Naive B cell (primary cell): ENCODE results near the gene TPSD1. TPM values are rescaled to one million over a fixed set of nuclear protein-coding genes. Genes with fewer than 3 reads are reported as not detected.
"Not testable (repeated sequence)": the region's sequence is repeated elsewhere in the genome, so short reads cannot be mapped to it uniquely, and the experiment has no call there.

Experiments
- ATAC-seq, 2 donors: fragments of 150-1000 bp; cut with Tn5 transposase; 2 replicates each; pipeline ENCODE4 v1.10.0; 2021; ENCODE audit warnings: low read depth in 2 of 2, mild to moderate bottlenecking in 2 of 2, moderate library complexity in 2 of 2
- DNase-seq: peaks from one replicate; pipeline ENCODE4 v3.0.0; 2022
- H3K27ac Mint-ChIP-seq, 6 donors: one replicate each; pipeline ENCODE4 v1.8.0; 2020 to 2022; ENCODE audit warnings: mild to moderate bottlenecking in 6 of 6, mixed read lengths in 6 of 6, moderate library complexity in 5 of 6, inconsistent platforms in 2 of 6
- H3K27me3 Mint-ChIP-seq, 3 donors: one replicate each; pipeline ENCODE4 v1.8.0; 2021 to 2022; ENCODE audit warnings: mixed read lengths in 3 of 3, mild to moderate bottlenecking in 1 of 3
- H3K36me3 Mint-ChIP-seq, 2 donors: one replicate each; pipeline ENCODE4 v1.8.0; 2020 to 2022; ENCODE audit warnings: mixed read lengths in 2 of 2, inconsistent platforms in 1 of 2, mild to moderate bottlenecking in 1 of 2
- H3K4me1 Mint-ChIP-seq, 3 donors: one replicate each; pipeline ENCODE4 v1.8.0; 2020 to 2022; ENCODE audit warnings: mixed read lengths in 3 of 3, inconsistent platforms in 1 of 3, mild to moderate bottlenecking in 1 of 3, moderate library complexity in 1 of 3
- H3K4me3 Mint-ChIP-seq, 8 donors: one replicate each; pipeline ENCODE4 v1.8.0; 2020 to 2022; ENCODE audit warnings: mild to moderate bottlenecking in 8 of 8, mixed read lengths in 8 of 8, moderate library complexity in 8 of 8, inconsistent platforms in 2 of 8
- H3K9me3 Mint-ChIP-seq, 7 donors: one replicate each; pipeline ENCODE4 v1.8.0; 2020 to 2022; ENCODE audit warnings: mixed read lengths in 7 of 7, mild to moderate bottlenecking in 5 of 7, inconsistent platforms in 2 of 7, moderate library complexity in 1 of 7
- polyA plus RNA-seq, 6 donors: library from polyadenylated mRNA; unstranded; fragments of 300-500 nt; fragmentation: Illumina TruSeq; gene quantifications; one replicate each; pipeline ENCODE4 v1.2.3, GENCODE V29; 2021; ENCODE audit warnings: low read depth in 6 of 6

The TPSD1 gene
- polyA plus RNA-seq, 6 donors from 2014 or later, result not detected

- Mint-ChIP-seq H3K36me3 (no peaks in the 10 kb centered on the region), H3K27ac (no peak overlapping the region), H3K9me3 (peaks cover 0 to 5% (median 0%) of the 10 kb centered on the region in 7 donors), H3K27me3 (peaks cover 21 to 35% (median 25%) of the 10 kb centered on the region in 3 donors), H3K4me1 (peaks cover 0 to 4% (median 0%) of the 10 kb centered on the region in 3 donors), H3K4me3 (no peak overlapping the region)
- DNase-seq, result no peak
- no peak for ATAC-seq
These were observed 10.0 kb downstream of the TPSD1 start for GRCh38 chr16:1265826-1266225.

GRCh38 chr16:1269418-1269817 is 13.5 kb downstream of the TPSD1 start:
- H3K27me3 Mint-ChIP-seq, result peaks cover 18 to 40% (median 36%) of the 10 kb centered on the region in 3 donors
- ATAC-seq, result not testable (repeated sequence)

DNA sequence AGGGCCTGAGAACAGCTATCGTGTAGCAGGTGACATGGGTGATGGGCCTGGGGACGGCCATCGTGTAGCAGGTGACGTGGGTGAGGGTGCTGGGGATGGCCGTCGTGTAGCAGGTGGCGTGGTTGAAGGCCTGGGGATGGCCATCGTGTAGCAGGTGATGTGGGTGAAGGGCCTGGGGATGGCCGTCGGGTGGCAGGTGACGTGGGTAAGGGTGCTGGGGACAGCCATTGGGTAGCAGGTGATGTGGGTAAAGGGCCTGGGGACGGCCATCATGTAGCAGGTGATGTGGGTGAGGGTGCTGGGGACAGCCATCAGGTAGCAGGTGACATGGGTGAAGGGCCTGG is 15.5 kb downstream of the TPSD1 start:
- Mint-ChIP-seq H3K27ac (peak overlapping the region in 1 of 6 donors; percentile 33), H3K9me3 (peaks cover 0 to 3% (median 0%) of the 10 kb centered on the region in 7 donors), H3K4me3 (no peak overlapping the region), H3K27me3 (peaks cover 19 to 55% (median 53%) of the 10 kb centered on the region in 3 donors), H3K4me1 (peaks cover 0 to 7% (median 3%) of the 10 kb centered on the region in 3 donors), H3K36me3 (peaks cover 0 to 8% of the 10 kb centered on the region in 2 donors)
- no peak for DNase-seq
- no peak for ATAC-seq

More at GRCh38 chr16:1269418-1269817, 13.5 kb downstream of the TPSD1 start:
- H3K27ac Mint-ChIP-seq, result peak overlapping the region in 1 of 6 donors; percentile 34
- not testable (repeated sequence) for H3K36me3 Mint-ChIP-seq, H3K4me3 Mint-ChIP-seq, DNase-seq, H3K4me1 Mint-ChIP-seq, H3K9me3 Mint-ChIP-seq

DNA sequence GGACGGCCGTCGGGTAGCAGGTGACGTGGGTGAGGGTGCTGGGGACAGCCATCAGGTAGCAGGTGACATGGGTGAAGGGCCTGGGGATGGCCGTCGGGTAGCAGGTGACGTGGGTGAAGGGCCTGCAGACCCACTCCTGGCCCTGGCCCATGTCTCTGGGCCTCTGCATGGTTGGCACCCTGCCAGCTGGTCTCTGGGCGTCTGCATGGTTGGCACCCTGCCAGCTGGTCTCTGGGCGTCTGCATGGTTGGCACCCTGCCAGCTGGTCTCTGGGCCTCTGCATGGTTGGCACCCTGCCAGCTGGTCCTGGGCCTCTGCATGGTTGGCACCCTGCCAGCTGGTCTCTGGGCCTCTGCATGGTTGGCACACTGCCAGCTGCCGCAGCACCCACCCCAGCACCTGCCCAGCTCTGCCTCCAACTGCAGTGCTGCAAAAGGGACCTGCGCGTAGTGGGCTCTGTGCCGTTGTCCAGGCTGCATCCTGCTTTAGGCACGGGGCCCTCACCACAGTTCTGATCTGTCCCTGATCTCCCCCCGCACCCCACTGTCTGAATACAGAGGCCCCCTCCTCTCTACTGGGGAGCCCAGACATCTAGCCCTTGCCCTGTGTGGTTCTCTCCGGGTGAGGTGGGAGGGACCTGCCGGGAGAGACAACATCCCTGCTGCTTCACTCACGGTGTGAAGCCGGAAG is 16.0 kb downstream of the TPSD1 start:
- H3K27ac Mint-ChIP-seq, ATAC-seq, H3K9me3 Mint-ChIP-seq, H3K4me1 Mint-ChIP-seq, H3K36me3 Mint-ChIP-seq, H3K4me3 Mint-ChIP-seq, DNase-seq: not testable (repeated sequence)
- peaks cover 17 to 54% (median 52%) of the 10 kb centered on the region in 3 donors for H3K27me3 Mint-ChIP-seq

GRCh38 chr16:1272453-1273198 is 16.8 kb downstream of the TPSD1 start:
- H3K27me3 Mint-ChIP-seq, result peaks cover 17 to 56% (median 56%) of the 10 kb centered on the region in 3 donors
- no peak for ATAC-seq
- DNase-seq, result no peak
- no peak overlapping the region for H3K27ac Mint-ChIP-seq
- H3K4me3 Mint-ChIP-seq, result peak overlapping the region in 2 of 8 donors; percentile 50 to 66
- H3K36me3 Mint-ChIP-seq, result peaks cover 0 to 8% of the 10 kb centered on the region in 2 donors
- peaks cover 0 to 7% (median 3%) of the 10 kb centered on the region in 3 donors for H3K4me1 Mint-ChIP-seq
- H3K9me3 Mint-ChIP-seq, result peaks cover 0 to 1% (median 0%) of the 10 kb centered on the region in 7 donors

- Mint-ChIP-seq H3K27me3 (peaks cover 17 to 68% (median 61%) of the 10 kb centered on the region in 3 donors), H3K36me3 (peaks cover 0 to 8% of the 10 kb centered on the region in 2 donors), H3K4me3 (no peak overlapping the region), H3K9me3 (peaks cover 0 to 1% (median 0%) of the 10 kb centered on the region in 7 donors), H3K27ac (no peak overlapping the region), H3K4me1 (peaks cover 0 to 7% (median 3%) of the 10 kb centered on the region in 3 donors)
- DNase-seq (no peak), ATAC-seq (no peak)
These were observed 17.9 kb downstream of the TPSD1 start for GRCh38 chr16:1273816-1274215.

DNA sequence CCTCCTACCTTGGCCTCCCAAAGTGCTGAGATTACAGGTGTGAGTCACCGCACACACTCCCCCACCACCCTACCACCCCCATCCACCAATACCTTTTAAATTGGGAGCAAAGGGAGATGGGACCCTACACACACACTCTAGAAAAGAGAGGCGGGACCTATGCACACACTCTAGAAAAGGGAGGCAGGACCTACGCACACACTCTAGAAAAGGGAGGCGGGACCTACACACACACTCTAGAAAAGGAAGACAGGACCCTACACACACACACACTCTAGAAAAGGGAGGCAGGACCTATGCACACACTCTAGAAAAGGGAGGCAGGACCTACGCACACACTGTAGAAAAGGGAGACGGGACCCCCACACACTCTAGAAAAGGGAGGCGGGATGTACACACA is 18.9 kb downstream of the TPSD1 start:
- Mint-ChIP-seq H3K36me3 (peaks cover 0 to 8% of the 10 kb centered on the region in 2 donors), H3K9me3 (peaks cover 0 to 1% (median 0%) of the 10 kb centered on the region in 7 donors), H3K4me3 (no peak overlapping the region), H3K27ac (no peak overlapping the region), H3K27me3 (peaks cover 14 to 66% (median 57%) of the 10 kb centered on the region in 3 donors), H3K4me1 (peaks cover 0 to 7% (median 3%) of the 10 kb centered on the region in 3 donors)
- DNase-seq (no peak), ATAC-seq (no peak)

DNA sequence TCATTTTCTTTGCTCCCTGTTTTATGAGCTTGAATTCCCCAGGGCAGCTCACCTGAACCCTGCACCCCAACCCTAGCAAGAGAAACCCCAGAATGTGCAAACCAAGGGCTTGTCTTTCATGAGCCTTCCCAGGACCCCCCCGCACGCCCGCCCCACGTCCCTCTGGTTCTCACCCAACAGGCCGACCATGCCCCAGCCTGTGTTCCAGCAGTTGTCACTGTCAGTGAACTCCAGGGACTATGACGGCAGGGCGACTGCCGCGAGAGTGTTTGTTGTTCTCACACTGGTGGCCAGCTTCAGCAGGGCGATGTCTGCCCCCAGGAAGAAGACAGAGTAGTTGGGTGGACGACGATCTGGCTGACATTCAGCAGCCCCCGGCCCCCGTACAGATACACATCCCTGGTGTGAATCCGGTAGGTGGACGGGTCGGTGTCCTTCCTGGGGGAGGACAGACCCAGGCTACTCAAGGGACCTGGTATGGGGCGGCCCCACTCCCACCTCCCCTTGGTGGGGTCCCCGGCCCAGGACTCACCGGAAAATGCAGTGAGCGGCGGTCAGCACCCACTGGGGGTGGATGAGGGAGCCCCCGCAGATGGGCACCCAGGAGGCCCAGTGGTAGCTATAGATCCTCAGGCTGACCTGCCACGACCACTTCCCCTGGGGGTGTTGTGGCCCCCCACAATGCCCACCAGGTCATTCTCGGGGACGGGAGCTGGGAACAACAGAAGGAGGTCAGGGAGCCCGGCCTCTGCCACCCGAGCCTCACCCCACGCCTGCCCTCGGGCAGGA is 20.1 kb downstream of the TPSD1 start:
- Mint-ChIP-seq H3K27ac (no peak overlapping the region), H3K36me3 (peaks cover 0 to 8% of the 10 kb centered on the region in 2 donors), H3K9me3 (peaks cover 0 to 1% (median 0%) of the 10 kb centered on the region in 7 donors), H3K4me1 (peaks cover 0 to 7% (median 3%) of the 10 kb centered on the region in 3 donors), H3K4me3 (peak overlapping the region in 1 of 8 donors; percentile 25), H3K27me3 (peaks cover 11 to 56% (median 45%) of the 10 kb centered on the region in 3 donors)
- DNase-seq (no peak), ATAC-seq (no peak)

GRCh38 chr16:1276580-1276878 is 20.7 kb downstream of the TPSD1 start:
- Mint-ChIP-seq H3K4me3 (no peak overlapping the region), H3K27ac (no peak overlapping the region), H3K27me3 (peaks cover 11 to 51% (median 40%) of the 10 kb centered on the region in 3 donors), H3K9me3 (peaks cover 0 to 1% (median 0%) of the 10 kb centered on the region in 7 donors), H3K36me3 (peaks cover 0 to 8% of the 10 kb centered on the region in 2 donors), H3K4me1 (peaks cover 0 to 4% (median 3%) of the 10 kb centered on the region in 3 donors)
- no peak for ATAC-seq
- DNase-seq, result no peak

DNA sequence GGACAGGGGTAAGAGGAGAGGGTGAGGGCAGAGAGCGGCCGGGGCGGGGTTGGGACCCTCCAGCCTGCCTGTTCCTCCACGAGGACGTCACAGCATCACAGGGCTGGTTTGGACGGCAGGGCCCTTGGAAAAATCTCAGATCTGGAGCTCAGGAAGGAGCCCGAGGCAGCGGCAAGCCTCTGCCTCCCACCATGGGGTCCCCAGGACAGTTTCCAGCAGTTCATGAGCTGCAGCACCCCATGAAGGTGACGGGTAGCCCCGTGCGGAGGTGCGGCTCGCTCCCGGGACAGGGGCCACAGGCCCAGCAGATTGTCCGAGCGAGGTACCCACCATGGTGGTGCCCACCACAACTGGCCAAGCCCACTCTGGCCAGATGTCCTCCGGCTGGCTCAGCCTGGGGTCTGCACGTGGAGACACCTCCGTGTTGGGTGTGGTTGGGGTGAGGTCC is 21.3 kb downstream of the TPSD1 start:
- no peak for DNase-seq
- H3K27ac Mint-ChIP-seq, result no peak overlapping the region
- no peak overlapping the region for H3K4me3 Mint-ChIP-seq
- peaks cover 0 to 1% (median 0%) of the 10 kb centered on the region in 7 donors for H3K9me3 Mint-ChIP-seq
- peaks cover 0 to 8% of the 10 kb centered on the region in 2 donors for H3K36me3 Mint-ChIP-seq
- H3K27me3 Mint-ChIP-seq, result peaks cover 11 to 51% (median 38%) of the 10 kb centered on the region in 3 donors
- H3K4me1 Mint-ChIP-seq, result peaks cover 0 to 4% (median 3%) of the 10 kb centered on the region in 3 donors
- no peak for ATAC-seq

DNA sequence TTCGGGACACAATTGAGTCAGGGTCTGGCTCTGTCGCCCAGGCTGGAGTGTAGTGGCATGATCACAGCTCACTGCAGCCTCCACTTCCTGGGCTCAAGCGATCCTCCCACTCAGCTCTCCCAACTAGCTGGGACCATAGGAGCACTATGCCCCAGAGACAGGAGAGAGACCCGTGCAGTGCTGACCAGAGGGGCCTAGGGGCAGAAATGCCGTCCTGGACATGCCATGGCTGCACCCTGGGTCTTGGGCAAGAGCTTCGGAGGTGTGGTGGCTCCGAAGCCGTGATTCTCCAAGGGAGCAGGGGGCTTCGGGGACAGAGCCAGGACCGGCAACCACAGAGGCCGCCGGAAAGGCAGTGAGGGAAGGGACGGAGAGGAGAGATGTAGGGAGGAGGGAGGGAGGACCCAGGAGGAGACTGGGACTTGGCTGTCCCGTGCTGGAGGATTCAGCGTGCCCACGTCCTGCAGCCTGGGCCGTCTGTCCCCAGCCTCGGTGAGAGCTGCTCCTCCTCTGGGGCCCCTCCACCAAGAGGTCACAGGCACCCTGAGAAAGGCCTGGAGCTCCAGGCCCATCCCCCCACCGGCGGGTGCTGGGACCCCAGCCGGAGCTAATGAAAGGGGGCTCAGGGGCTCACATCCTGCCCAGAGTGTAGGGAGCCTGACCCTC is 21.9 kb downstream of the TPSD1 start:
- Mint-ChIP-seq H3K27ac (peak overlapping the region in 1 of 6 donors; percentile 78), H3K4me3 (no peak overlapping the region), H3K36me3 (peaks cover 0 to 5% of the 10 kb centered on the region in 2 donors), H3K9me3 (peaks cover 0 to 1% (median 0%) of the 10 kb centered on the region in 7 donors), H3K27me3 (peaks cover 9 to 52% (median 34%) of the 10 kb centered on the region in 3 donors), H3K4me1 (peaks cover 0 to 3% (median 2%) of the 10 kb centered on the region in 3 donors)
- ATAC-seq (no peak), DNase-seq (no peak)

DNA sequence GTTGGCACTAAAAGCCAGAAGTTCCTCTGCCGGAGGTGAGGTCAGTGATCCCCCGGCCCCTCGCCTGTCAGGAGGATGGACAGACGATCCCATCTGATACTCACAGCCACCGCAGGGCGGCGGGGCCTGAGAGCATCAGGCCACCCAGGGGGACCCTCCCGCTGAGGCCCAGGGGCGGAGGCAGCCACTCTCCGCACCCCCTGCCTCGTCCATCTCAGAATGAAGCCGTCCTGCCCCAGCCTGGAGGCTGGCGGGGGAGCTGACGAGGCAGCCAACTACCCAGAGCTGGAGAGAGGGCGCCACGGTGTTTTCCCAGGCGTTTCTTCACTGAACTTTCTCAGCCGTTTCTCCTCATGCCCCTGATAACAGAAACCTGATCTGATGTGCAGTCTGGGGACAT is 22.6 kb downstream of the TPSD1 start:
- DNase-seq, result no peak
- no peak overlapping the region for H3K4me3 Mint-ChIP-seq
- H3K4me1 Mint-ChIP-seq, result peaks cover 0 to 2% (median 0%) of the 10 kb centered on the region in 3 donors
- H3K27me3 Mint-ChIP-seq, result peaks cover 6 to 49% (median 27%) of the 10 kb centered on the region in 3 donors
- H3K36me3 Mint-ChIP-seq, result no peaks in the 10 kb centered on the region
- H3K27ac Mint-ChIP-seq, result no peak overlapping the region
- peaks cover 0 to 1% (median 0%) of the 10 kb centered on the region in 7 donors for H3K9me3 Mint-ChIP-seq
- ATAC-seq, result no peak
